ENCODE results near the gene TGFBR1.
"Not testable (repeated sequence)": the region's sequence is repeated elsewhere in the genome, so short reads cannot be mapped to it uniquely, and the experiment has no call there.

The TGFBR1 gene

DNA sequence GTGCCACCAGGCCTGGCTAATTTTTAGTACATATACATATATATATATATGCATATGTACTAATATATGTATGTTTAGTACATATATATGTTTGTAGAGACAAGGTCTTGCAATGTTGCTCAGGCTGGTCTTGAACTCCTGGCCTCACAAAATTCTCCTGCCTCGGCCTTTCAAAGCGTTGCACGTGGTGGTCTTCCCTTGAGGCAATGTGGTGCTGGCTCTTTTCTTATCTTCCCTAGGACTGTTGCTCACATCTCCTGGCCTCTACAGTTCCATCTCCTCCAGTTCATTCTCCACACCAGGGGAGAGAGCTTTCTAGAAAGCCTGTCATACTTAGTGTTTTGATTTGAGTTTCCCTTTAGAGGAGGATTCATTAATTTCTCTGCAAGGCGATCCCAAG lies 28.9 kb upstream of the TGFBR1 start:
- DNase-seq (ENCODE audit: low read depth), result no peak

GRCh38 chr9:99076483-99077171 lies 28.3 kb upstream of the TGFBR1 start:
- DNase-seq (ENCODE audit: low read depth), result no peak

DNA sequence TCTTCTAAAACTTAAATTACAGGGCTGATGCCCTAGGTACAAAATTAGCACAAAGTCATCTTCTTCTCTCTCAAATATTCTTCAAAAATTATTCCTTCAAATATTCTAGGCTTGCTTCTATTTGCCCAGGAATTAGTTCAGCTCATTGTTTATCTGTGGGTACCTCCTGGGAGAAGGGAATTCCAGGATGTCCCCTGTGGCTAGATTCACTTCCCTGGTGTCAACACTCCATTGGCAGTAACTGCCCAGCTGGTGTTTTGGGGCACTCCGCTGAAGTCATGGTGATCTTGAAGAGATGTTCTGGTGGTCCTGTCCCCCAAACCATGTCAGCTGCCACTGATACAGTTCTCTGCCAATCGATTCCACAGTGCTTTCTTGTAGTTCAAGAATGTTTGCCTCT lies 26.2 kb upstream of the TGFBR1 start:
- DNase-seq (ENCODE audit: low read depth), result no peak

DNA sequence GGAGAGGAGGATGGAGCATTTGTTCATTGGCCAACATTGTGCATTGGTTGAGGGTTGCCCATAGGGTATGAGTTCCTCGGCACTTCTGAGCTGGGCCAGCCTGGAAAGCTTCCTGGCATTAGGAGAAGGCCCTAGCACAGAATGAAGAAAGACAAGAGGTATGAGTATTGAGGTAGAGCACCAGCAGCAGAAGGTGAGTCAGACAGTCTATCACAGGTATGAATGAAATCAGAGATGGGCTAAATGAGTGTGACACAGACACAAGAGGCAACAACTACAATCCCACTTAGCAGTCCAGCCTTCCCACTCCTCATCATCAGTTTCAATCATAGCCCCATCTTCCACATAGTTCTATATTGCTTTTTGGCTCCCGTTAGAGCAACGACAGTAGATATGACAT lies 25.4 kb upstream of the TGFBR1 start:
- DNase-seq (ENCODE audit: low read depth), result no peak

DNA sequence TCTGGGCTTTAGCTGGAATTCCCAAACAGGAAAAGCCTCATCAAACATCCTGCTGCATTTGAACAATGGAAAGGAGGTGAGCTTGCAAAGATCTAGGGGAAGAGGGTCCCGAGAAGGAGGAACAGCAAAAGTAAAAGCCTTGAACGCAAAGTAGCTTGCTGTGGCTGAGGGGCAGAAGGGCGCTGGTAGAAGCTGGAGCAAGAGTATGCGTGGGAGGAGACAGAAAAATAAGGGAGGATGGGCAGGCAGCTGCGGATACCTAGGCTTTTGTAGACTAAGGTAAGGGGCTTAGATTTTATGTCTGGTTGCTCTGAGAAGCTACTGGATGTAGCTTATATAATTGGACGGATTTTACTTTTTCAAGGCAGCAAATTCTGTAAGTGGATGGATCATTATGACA lies 21.9 kb upstream of the TGFBR1 start:
- DNase-seq (ENCODE audit: low read depth), result no peak

DNA sequence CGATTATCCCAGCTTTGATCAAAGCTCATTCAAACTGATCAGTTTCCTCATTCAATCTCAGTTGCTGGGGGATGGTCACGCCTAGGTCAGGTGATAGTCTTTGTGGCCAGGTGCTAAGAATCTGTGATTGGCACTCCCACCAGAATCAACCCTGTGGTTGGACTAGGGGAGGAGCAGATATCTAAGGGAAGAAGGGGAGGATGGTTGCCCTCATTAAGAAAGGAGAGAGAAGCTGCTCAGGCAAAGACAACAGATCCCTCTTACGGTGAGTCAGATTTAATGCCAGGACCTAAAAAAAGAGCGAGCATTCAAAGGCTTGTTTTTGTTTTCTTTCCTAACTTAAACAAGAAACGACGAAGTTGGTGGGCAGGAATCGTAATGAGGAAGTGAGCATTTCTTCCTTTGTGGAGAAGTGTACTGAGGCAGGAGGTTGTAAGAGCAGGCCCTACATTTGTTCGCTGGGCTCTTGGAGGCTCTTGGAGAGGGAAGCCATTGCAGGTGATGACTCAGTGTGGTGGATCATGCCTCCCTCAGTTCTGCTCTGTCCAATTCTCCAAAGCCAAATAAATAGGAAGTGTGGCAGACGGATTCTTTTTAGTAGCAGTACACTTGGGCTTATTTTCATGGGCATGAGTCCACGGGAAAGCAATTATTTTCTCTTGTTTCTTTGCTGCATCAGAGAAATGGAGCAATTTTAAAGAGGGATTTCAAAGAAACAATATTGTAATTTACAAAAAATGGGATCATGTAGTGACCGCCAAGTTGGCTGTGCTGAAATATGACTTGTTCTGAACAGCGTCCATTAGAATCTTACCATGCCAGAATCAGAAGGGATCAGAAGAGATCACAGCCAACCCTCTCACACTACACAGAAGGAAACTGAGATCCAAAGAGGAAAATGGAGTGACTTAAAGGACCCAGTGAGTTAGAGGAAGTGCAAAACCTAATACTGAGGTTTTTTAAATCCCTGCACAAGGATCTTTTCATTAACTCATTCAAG lies 18.7 kb upstream of the TGFBR1 start:
- DNase-seq (ENCODE audit: low read depth), result no peak

DNA sequence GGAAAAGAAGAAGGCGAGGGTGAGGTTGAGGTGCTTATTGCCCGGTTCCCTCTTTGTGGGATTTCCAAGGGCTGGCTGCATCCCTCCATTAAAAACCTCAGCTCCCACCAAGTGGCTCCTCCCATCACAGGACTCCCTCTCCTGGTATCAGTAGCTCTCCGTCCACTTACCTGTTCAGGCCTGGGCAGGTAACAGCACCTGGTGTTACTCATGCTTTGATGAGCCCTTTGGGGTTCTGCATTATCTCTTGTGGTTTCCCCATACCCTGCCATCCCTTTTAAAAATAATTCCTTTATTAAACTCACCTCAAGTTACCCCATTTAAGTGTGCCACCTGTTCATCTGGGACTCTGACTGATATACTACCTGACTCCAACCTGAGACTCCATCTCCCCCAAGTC lies 17.5 kb upstream of the TGFBR1 start:
- DNase-seq (ENCODE audit: low read depth), result no peak

GRCh38 chr9:99090336-99091130 lies 14.4 kb upstream of the TGFBR1 start:
- DNase-seq (ENCODE audit: low read depth), result no peak

- DNase-seq (ENCODE audit: low read depth), result peak; percentile 26
These were observed 12.0 kb upstream of the TGFBR1 start for GRCh38 chr9:99092643-99093491.

DNA sequence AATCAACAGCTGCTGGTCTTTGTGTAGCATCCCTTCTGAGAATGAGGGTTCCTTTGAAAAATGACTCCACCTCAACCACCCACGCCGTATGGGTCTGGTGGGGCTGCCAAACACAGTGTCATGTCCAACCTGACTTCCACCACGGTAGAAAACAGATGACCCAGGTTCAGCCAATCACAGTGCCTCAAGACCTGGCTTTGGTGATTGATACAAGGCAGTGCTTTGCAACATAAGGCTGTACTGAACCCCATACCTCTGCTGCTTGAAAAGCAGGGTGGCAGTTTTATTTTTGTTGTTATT lies 11.5 kb upstream of the TGFBR1 start:
- DNase-seq (ENCODE audit: low read depth), result peak; percentile 12

GRCh38 chr9:99095565-99095964 lies 9.3 kb upstream of the TGFBR1 start:
- DNase-seq (ENCODE audit: low read depth), result no peak

- DNase-seq (ENCODE audit: low read depth), result no peak
These were observed 8.5 kb upstream of the TGFBR1 start for GRCh38 chr9:99096409-99096808.

- DNase-seq (ENCODE audit: low read depth), result not testable (repeated sequence)
These were observed 4.9 kb upstream of the TGFBR1 start for GRCh38 chr9:99099806-99100585.

GRCh38 chr9:99101271-99101670 lies 3.6 kb upstream of the TGFBR1 start:
- no peak for DNase-seq (ENCODE audit: low read depth)

DNA sequence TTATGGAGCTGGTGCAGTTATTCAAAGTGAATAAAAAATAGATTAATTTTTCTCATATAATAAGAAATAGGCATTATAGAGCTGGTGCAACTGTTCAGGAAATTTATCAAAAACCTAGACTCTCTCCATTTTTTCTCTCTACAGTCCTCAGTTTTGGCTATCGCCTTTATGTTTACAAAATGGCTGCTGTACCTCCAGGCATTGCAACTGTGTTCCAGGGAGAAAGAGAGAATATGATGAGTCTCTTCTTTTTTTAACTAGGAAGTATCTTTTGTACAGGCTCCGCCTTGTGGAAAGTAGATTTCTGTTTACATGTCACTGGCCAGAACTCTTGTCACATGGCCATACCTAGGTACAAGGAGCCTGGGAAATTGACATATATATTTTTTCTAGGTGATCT lies 3.1 kb upstream of the TGFBR1 start:
- no peak for DNase-seq (ENCODE audit: low read depth)

GRCh38 chr9:99103054-99103895 lies 1.6 kb upstream of the TGFBR1 start:
- no peak for DNase-seq (ENCODE audit: low read depth)

GRCh38 chr9:99103901-99104458 lies 933 bp upstream of the TGFBR1 start:
- DNase-seq (ENCODE audit: low read depth), result no peak

DNA sequence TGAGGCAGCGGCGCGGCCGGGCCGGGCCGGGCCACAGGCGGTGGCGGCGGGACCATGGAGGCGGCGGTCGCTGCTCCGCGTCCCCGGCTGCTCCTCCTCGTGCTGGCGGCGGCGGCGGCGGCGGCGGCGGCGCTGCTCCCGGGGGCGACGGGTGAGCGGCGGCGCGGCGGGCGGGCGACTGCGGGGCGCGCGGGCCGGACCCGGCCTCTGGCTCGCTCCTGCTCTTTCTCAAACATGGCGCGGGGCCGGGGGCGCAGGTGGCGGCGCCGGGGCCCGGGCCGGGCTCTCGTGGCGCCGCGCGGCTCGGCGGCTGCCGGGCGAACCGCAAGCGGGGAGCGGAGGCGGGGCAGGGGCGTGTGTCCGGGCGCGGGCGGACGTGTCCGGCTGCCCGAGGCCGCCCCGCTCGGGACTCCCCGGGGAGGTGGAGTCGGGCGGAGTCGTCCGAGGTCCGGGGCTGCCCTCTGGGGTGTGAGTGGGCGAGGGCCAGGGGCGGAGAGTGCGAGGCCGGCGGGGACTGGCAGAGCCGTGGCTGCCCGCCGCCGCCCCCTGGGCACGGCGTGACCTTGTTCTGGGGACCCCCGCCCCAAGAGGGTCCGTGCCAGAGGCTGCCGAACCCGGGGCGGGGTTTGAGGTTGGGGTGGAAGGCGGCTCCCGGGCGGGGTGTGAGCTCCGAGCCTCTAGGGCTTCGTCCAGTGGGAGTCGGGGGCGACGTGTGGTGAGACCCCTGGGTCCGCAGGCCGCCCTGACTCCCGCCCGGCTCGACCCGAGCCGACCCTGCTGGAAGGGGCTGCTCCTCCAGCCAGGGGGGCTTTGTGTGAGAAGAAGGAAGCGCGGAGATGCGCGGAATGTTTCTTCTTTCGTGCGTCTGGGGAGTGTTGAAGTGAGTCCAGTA lies 485 bp downstream of the TGFBR1 start:
- peak; percentile 18 for DNase-seq (ENCODE audit: low read depth)

- no peak for DNase-seq (ENCODE audit: low read depth)
These were observed 1.1 kb downstream of the TGFBR1 start for GRCh38 chr9:99106044-99106375.

Measured in stimulated activated CD8-positive, alpha-beta memory T cell treated with anti-CD3 and anti-CD28 coated beads, Interleukin-4, amount 100 ng/mL, for 24 hours (primary cell).